HPDE6-E6E7 (cell line): Measurements from ENCODE around the gene HIBCH.
"Not testable (repeated sequence)": the region's sequence is repeated elsewhere in the genome, so short reads cannot be mapped to it uniquely, and the experiment has no call there.

Source experiments
- DNase-seq: peaks from one replicate; pipeline ENCODE4 v3.0.0; 2011; ENCODE audit warnings: missing footprints; ENCODE audit errors: extremely low spot score

Gene HIBCH

DNA sequence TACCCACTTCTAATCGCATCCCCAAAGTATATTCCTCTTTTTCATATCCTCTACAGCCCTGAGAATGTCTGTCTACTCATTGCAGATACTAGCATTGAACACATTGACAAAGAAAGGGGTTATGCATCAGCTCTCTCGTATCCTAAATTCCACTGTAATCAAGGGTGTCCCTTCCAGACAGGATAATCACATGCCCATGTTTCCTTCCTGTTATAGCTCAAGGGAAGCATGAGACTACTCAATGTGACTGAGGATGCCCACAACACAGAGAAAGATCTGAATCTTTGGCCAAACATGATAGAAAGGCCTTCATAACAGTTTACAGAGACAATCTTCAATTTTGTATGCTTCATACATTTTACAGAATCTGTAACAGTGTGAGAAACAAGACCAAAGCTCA, 69.2 kb downstream of the HIBCH start:
- DNase-seq, result no peak

DNA sequence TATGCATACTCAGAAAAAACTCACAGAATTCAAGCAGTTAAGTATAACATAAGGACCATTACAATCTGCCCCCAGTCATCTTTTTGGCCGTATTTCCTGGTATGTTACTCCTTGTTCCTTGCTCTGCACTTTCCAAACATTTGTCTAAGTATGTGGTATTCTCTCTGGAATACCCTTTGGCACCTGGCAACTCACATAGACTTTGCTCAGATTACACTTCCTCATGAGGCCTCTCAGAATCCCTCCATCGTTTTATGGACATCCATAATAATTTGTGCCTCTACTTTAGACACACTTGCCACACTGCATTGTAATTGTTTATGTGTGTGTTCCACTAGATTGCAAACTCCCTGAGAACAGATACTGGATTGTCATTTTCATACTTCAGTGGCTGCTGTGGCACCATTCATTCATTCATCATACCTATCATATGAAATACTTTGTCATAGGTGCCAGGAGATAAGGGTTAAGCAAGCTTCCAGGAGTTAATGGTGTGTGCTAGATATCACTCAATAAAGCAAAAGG, 84.0 kb downstream of the HIBCH start:
- DNase-seq, result no peak

GRCh38 chr2:190235101-190235500, 84.5 kb downstream of the HIBCH start:
- DNase-seq, result no peak

- DNase-seq, result not testable (repeated sequence)
Observed at GRCh38 chr2:190223989-190224388, 95.6 kb downstream of the HIBCH start.

- DNase-seq, result not testable (repeated sequence)
Observed at GRCh38 chr2:190222745-190223144, 96.9 kb downstream of the HIBCH start.

- DNase-seq, result no peak
Observed at GRCh38 chr2:190221429-190221828, 98.2 kb downstream of the HIBCH start.

GRCh38 chr2:190219186-190219585, 100.4 kb downstream of the HIBCH start:
- no peak for DNase-seq

- no peak for DNase-seq
Observed at GRCh38 chr2:190217616-190218015, 102.0 kb downstream of the HIBCH start.

DNA sequence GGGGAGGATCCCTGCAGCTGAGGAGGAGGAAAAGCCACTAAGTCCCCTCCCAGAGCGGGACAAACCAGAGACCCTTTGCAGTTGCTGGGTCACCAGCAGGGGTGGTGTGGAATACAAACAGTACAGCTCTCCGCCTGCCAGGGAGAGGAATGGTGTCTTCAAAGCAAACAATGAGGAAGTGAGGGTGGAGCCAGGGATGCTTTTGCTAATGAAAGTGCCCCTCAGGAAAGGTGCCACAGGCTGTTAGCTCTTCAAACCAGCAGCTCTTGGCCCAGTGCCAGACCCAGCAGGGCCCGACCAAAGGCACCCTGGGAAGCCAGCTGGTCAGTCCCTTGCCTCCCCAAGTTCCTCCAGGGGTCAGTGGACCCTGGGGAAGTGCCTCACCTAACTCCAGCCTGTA, 102.8 kb downstream of the HIBCH start:
- no peak for DNase-seq

DNA sequence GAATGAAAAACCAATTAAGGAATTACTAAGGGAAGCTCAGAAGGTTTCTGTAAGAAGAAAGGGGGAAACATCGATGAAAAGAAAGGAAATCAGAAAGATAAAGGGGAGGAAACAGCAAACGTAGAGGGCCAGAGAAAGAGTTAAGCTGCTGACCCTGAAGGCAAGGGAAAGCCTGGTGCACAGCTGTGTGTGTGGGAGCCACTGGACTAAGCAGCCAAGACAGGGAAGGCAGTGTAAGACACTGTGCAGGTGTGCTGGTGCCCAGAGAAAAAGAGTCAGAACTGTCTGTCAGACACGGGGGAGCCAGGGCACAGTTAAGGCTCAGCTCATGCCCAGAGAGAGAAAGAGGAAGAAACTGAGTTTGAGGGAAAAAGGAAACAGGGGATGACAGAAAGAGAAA, 104.0 kb downstream of the HIBCH start:
- DNase-seq, result no peak

DNA sequence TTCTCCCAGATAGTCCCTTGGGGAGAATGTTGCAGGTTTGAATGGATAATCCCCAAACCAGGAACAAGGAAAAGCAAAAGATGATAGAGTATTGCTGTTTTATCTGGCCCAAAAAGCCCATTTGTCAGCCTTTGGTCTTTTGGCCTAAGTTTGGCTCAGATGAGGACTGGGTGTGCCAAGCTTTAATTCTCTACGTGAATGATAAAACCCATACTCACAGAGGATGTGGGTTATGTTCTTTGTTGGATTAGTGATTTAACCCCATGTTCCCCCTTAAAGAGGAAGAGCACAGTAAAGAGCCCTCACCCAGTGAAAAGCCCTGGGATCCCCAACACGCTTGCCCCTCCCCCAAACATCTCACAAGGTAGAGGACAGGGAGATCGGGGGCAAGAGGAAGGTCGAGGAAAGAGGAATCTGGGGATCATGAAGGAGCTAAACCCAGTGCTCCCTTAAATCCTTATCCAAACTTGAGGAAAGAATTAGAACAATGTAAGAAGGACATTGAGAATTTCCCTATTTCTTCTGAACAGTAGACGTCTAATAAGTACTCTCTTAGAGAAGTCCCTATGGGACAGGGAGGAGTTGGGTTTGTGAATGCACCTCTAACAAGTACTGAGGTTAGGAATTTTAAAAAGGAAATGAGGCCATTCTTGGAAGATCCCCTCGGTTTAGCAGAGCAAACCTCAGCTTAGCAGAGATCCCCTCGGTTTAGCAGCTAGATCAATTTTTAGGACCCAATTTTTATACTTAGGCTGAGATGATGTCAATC, 105.0 kb downstream of the HIBCH start:
- DNase-seq, result no peak

DNA sequence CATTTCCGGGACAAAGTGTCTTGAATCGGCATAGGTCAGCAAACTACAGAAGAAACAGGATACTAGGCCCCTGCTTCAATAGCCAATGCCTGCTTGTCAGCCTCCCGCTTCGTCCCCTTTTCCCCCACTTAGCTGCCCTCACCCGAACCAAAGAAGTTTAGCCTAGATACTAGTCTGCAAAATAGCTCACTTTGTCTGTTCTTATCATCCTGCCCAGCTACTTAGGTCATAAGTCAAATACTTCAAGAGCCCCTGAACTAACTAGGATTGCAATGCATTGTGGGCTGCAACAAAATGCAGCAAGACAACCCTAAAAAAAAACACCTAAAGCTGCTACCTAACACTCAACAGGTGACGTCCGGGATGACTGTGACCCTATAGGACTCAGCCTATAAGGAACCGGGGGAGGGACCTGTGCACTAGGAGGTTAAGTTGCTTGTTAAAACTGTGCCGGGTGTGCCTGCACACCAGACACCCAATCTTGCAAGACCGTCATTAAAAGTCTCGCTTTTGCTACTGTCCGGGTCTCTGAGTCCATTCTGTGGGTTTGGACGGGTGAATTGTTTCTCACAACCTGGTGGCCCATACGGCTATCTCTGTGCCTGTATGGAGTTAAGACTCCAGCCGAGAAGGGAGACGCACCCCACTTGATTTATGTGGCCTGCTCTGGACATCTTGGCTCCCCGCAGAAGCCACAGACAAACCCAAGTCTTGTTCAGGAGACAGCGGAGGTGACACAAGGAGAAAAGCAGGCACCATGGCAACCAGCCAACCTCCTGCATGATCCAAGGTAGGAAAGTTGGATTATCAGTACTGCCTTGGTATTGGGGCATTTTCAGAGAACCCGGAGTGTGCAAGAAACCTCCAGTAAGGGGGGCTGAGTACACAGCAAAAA, 105.9 kb downstream of the HIBCH start:
- DNase-seq, result no peak

DNA sequence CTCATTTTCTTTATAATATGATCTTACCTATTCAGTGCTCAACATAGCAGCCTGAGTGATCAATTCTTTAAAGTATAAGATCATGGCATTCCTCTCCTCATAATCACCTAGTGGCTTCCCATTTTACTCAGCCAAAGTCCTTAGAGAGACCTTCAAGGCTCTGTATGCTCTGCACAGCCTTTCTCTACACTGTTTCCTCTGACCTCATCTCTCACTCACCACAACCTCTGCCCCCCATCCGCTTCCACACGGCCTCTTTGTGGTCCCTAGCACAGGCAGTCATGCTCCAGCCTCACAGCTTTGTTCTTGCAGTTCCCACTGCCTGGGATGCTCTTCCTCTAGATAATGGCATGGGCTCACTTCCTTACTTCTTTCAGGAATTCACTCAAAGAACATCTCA, 109.2 kb downstream of the HIBCH start:
- no peak for DNase-seq

DNA sequence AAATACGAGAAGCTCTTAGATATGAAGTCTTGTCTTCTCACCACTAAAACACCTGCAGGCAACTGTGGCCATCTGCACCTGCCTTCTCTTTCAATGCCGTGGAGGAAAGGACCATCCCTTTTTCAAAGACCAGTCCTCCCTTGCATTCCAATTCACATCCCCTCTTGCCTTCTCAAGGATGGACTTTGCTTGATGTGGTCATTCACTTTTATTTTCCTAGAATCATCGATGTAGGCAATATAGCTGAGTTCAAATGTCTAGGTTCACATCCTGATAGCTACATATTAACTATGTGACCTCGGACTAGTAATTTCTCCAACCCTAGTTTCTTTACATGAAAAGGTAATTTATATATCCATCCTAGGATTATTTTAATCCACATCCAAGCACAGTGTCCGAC, 110.1 kb downstream of the HIBCH start:
- no peak for DNase-seq

- DNase-seq, result no peak
Observed at GRCh38 chr2:190207930-190208329, 111.7 kb downstream of the HIBCH start.

DNA sequence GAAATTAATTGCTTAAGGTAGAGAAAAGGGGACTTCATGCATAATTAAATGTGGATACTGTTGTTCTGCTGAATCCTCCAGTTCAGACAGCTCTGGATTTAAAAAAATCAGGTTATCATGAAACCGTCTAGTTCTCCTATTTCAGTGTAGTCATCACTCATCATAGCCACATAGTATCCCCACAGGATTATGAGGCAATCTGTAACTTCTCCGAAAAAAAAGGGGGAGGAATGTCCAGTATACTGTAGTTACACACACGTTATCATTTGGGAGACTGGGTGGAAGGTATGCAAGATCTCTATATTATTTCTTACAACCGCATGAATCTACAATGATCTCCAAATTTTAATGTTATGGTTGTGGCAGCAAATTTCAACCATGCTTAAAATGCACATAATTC, 114.0 kb downstream of the HIBCH start:
- no peak for DNase-seq

- DNase-seq, result peak; percentile 3
Observed at GRCh38 chr2:190202604-190203003, 117.0 kb downstream of the HIBCH start.

DNA sequence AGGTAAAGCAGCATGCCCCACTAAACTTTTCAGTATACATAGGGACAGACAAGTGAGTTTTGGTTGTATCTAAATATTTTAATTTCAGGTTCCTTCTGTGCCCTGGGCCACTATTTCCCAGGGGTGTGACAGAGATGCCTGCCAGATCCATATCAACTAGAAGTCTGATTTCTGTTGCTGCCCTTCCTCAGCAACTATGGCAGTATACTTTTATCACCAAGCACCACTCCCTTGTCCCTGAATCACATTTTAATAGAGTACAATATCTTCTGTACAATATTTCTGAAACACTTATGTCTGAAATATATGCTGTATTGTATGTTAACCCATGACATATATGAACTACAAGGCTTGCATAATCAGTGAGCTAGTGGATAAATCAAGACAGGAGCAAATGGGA, 117.6 kb downstream of the HIBCH start:
- no peak for DNase-seq

DNA sequence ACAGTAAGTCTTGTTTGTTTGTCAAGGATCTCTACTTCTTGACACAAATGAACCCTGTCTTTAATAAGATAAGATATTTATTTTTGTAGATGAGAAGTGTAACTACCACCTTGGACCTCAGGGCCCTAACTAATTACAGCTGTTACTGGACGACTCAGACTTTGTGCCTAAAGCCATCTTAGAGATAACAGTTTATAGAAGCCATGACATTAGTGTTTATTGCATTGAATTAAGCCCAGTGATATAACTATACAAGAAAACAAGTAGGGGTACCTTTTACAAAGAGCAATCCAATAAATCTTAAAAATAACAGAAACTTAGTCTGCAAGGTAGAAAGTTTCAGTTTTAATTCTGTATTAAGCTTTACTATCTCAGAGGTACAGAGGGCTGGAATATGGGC, 119.0 kb downstream of the HIBCH start:
- DNase-seq, result no peak

DNA sequence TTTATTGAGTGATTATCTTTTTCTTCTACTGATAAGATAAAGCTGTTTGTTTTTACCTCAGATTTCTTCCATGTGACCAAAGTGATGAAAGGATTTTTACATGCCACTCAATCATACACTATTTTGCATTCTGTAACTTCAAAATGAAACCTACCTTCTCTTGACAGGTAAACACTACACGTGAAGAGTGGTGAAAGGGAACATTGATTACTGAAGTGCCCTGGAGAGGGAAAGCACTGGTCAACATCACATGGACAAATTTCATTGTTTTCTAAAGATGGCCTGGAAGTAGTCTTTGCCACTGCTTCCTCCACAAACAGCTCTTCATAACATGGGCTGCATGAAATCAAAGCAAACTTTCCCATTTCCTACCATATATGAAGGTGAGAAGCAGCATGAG, 120.1 kb downstream of the HIBCH start:
- DNase-seq, result no peak

- no peak for DNase-seq
Observed at GRCh38 chr2:190199109-190199508, 120.5 kb downstream of the HIBCH start.

DNA sequence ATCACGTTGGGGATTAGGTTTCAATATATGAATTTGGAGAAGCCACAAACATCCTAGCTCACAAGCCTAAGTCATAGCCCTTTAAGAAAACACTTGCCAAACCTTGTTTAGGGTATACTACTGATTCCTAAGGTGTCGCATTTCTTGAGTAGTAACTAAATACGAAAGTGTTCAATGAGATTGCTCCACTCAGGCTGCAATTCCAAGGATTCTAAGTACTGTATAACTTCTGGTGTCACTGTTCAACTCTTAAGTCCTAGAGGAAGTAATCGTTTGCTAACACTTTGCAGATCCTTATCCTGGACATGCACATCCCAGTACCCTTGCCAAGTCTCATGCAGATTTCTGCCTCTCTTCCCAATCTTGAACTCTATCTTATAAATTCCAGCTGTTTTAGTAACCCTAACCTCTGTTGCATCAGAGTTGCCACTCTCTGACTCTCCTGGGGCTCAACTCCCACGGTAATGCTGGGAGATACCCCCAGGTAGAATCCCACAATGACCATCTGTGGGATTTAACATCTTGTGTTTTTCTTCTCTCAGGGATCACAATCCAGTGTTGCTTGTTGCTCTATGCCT, 122.4 kb downstream of the HIBCH start:
- DNase-seq, result no peak
